Left ventricle myocardium superior (tissue), 1 donor: Measurements from ENCODE around the gene HPS1. TPM values are rescaled to one million over a fixed set of nuclear protein-coding genes. Genes with fewer than 3 reads are reported as not detected.

Experiments used
- ATAC-seq: fragments of 200-7000 bp; cut with Tn5 transposase; one replicate; pipeline ENCODE4 v1.9.1; 2020; ENCODE audit warnings: mild to moderate bottlenecking, moderate library complexity
- DNase-seq: peaks from one replicate; pipeline ENCODE4 v3.0.0-alpha.2; 2020
- intact Hi-C: fragments of 100-400 bp; cut with micrococcal nuclease; formaldehyde crosslinking; loops from one replicate; pipeline ENCODE4 v1.11.0; 2022
- long read RNA-seq: library from polyadenylated mRNA; unstranded; transcript quantifications from one replicate; pipeline ENCODE4 v2.0.0, GENCODE V29; 2021
- total RNA-seq: library from RNA; stranded (reverse); fragmentation: NEBNext Ultra II Directional; extraction: Animal tissue kit (Norgen Biotek cat#: 25700); gene quantifications from one replicate; pipeline ENCODE4 v1.2.1, GENCODE V29; 2021
- donor health status: DM: no; HTN: yes; CAD: no; lungs with severe emphysema.

Gene HPS1
- total RNA-seq: 28.9 TPM
- long read RNA-seq, transcript HPS1-207 (4 exons, 922 nt): major isoform, 7 of 50 reads
- long read RNA-seq, transcript HPS1-201 (20 exons, 3,703 nt): minor isoform, 5 of 50 reads
- long read RNA-seq, partial matches to known transcripts: 26 of 50 reads
- long read RNA-seq, other reads (novel, unspliced or antisense): 12 of 50 reads

DNA sequence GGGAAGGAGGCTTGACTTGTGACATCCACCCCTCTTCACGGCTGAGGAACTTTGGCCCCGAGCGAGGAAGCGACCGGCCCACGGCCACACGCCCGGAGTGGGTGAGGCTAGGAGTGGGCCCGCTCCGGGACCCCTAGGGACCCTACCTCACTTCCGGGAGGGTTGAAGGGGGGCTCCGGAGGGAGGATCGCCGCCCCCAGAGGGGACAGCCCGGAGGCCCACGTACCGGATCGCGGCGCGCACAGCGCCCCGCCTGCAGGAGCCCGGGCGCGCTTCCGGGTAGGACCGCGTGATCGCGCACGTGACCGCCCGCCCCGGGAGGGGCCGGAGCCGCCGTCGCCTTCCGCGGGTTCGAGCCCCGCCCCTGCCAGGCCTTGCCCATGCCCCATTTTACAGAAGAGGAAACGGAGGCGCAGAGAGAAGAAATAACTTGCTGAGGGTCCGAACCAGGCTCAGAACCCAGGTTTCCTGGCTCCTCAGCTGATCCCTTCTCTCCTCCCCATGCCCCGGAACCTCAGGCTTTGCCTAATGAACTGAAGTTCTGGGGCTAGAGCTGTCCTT, at the start of gene HPS1:
HPS1 (minus strand) TSS at position 275 of the 561 bp plus-strand sequence. CDS start 3,695 bp downstream, outside the sequence.
- intact Hi-C loops: no loop called here
- DNase-seq: peak; percentile 93
- ATAC-seq: peak; percentile 97

DNA sequence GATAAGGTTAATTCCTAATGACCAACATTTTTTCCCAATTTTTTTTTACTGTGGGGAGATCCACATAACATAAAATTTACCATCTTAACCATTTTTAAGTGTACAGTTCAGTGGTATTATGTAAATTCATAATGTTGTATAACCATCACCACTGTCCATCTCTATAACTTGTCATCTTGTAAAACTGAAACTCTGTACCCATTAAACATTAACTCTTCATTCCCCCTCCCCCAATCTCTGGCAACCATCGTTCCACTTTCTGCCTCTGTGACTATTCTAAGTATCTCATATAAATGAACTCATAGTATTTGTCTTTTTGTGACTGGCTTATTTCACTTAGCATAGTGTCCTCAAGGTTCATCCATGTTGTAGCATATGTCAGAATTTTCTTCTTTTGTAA, 46.0 kb upstream of the HPS1 start:
- ATAC-seq (no peak), DNase-seq (no peak)
- intact Hi-C loops: no loop called here

DNA sequence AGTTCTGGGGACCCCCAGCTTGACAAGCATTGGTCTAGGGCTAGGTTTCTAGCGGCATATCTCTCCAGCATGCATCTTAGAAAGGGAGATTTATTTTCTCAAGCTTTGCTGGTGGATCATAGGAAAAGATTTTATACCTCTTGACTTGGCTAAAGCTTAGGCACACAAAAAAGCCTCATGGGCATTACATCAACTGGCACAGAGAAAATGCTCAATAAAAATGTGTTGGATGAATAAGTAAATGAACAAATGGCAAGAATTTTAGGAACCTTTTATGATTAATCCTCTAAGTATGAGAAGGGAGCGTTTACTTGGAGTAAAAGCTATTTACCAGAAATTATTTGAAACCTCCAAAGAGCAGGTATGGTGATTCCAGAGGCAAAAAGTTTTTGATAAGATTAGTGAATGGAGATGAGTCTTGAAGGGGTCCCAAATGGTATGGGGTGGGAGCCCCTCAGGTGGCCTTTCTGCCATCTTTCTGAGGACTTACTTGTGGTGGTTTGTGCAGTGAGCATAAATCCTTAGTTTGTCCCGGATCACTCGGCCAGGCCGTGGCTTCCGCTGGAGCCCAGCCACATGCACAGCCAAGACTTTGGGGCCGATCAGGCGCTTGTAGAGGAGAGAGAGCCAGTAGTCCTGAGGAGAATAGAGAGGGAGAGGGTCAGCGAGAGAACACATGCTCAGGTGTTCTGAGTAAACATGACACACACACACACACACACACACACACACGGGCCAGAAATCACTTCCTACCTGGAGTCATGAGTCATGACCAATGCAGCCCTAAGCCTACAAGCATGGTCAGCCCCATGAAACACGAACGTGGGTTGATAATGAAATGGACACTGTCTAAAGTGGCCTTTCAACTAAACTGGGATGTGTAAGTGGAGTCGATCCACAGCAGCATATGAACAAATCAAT, 43.1 kb upstream of the HPS1 start:
- ATAC-seq: no peak
- no peak for DNase-seq
- intact Hi-C loops: no loop called here

DNA sequence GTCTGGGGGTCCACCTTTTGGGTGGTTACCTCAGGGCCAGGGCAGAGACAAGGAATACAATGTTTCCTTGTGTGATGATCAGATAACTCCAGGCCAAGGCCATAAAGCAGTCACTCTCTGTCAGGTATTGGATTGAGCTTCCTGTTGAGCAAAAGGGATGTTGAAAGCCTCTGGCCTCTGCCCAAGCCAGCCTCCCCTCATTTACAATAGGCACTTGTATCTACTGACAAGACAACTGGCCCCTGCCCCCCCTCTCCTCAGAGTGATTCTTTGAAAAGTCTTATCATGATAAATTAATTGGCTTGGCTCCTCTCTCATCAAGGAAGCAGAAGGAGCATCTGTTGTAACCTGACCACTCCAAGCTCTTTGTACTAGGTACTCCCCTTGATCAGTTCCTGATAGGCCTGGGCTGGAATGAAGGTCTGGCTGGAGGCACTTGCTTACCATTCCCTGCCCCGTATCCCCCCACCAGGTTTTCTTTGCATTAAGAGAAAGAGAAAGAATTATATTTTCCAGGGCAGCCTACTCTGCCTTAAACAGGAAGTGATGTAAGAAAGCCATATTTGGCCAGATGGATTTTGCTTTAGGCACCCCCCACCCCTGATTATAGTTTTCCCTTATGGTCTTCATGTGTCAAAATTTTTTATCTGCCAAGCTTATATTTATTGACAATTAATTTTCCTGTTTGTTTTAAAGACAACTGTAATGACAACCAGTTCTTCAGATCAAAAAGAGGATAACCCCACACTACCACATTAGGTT, 42.1 kb upstream of the HPS1 start:
- intact Hi-C loops: no loop called here
- no peak for ATAC-seq
- DNase-seq: no peak

DNA sequence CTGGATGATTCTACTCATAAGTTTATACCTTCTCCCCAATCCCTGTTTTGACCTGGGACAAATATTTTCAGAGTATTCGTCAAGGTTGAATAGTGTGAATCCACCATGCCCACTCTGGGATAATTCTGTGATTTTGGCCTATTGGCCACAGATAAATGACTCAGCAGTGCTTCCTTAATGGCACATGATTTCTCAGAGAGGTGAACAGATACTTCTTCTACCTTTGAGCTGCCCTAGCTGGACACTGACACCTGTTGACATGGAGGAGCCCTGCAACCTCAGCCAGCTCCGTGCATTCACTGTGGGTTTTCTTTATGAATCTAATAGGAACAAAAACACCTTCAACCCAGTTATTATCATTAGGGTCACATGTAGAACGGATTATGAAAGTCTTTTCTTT, 40.9 kb upstream of the HPS1 start:
- ATAC-seq (no peak), DNase-seq (no peak)
- intact Hi-C loops: no loop called here

DNA sequence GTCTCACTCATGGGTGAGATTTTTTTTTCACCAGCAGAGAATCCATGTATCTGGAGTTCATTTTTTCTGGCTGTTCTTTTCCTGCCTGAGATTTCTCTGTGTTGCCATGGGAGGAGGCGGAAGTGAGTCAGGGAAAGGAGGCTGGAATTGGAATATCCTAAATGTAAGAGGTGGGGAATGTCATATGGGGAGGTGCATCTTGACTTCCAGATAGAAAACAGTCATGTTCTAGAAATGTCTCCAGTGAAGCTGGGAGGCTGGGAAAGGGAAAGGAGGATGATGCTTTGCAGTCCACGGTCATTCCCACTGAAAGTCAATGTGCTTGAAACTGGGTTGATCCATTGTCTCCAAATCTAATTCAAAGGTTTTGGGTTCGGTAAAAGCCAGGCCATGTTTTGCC, 39.7 kb upstream of the HPS1 start:
- ATAC-seq (no peak), DNase-seq (no peak)
- intact Hi-C loops: no loop called here

DNA sequence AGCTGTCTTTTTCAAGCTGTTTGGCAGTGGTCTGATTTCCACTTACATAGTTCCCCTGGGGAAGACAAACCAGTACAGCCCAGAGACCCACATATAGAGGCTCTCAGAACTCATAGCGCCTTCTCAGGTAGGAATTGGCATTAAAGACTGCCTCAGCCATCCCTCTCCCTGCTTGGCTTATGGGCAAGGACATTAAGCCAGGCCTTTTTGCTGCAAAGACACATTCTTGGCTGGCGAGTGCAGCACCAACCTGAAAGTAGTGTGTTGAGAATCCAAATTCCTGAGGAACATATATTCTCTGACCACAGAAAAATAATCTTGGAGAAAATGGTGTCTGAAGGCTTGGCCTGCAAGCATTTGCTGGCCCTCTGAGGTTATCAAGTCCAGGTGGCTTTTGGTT, 39.2 kb upstream of the HPS1 start:
- intact Hi-C loops: no loop called here
- DNase-seq (no peak), ATAC-seq (no peak)

DNA sequence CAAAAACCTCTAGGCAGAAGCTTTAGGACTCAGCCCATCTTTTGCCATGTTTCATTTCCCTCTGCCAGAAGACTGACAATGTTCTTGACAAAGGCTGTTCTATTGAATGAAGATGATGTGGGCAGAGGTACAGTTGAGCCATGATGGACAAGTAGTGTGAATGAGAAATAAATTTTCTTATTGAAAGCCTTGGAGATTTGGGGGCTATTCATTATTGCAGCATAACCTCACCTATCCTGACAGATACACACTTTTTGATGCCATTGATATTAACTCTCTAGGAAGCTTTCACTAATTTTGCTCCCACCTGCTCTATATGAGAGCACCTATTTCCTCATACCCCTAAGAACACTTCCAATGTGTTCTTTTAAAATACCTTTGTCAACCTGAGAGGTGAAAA, 36.9 kb upstream of the HPS1 start:
- DNase-seq (no peak), ATAC-seq (no peak)
- intact Hi-C loops: no loop called here

DNA sequence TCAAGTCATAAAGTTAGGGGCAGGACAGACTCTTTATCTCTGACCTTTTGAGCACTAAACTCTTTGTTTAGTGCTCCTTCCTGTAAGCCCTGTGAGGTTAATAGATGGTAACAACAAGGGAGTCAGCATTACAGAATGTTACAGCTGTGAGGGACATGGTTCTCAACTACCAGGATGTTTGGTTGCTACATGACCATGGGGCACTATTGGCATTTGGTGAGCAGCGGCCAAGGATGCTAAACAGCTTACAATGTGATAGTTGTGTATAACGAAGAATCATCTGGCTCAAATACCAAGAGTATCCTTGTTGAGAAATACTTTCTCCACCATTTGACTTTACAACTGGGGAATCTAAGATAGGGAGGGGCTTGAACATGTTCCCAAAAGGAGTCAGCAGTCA, 35.4 kb upstream of the HPS1 start:
- intact Hi-C loops: no loop called here
- DNase-seq: no peak
- no peak for ATAC-seq

DNA sequence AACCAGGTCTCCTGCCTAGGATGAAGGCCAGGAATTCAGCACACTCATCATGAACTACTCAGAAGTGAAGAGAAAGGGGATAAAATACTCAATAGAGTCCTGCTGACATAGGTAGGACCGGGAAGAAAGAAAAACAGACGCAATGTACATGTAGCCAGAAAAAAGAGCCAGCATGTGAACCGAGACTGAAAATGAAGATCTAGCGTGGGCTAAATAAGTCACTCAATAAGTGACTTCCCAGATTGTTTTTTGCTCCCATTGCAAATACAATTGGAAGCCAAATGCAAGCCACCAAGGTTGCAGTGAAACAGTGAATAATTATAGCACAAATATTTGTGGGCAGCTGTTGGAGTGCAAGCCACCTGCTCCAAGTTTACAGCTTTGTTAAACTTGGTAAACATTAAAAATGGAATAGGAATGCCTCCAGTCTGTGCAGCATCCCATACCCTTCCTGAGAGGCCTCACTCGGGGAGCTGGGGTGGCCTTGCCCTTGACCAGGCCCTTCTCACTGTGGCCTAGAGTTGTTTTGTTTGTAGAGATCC, 34.7 kb upstream of the HPS1 start:
- no peak for ATAC-seq
- no peak for DNase-seq
- intact Hi-C loops: no loop called here

DNA sequence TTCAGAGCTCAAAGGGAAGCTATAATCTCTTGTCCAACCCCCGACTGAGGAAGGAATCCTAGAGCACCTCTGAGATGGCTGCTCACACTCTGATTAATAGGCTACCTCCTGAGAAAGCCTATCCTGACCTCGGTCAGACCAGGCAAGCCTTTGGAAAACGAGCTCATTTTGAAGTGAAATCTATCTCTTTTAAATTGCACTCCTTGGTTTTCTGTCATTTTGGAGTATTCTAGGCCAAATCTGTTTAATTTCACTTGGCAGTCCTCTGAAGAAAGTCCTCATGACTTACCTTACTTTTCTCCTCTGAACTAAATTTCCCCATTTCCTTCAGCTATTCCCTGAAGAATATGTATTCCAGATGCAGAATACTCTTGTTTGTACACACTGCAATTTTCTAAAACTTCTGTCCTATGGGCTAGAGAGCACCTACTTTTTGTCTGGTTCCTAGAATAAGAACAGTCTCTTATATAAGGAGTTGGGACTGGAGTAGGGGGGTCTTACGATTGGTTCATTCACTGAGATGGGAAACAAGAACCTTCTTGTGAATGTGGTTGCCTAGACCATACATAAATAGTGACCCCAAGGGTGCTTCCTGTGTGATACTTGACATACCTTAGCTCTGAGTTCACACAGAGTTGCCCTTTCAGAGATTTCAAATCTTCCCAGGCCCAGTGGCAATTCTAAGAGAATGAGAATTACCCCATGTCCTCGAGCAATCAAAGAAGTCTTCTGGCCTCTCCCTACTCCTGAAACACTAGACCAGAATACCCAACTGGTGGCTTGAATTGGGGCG, 31.9 kb upstream of the HPS1 start:
- DNase-seq: no peak
- ATAC-seq: no peak
- intact Hi-C loops: no loop called here

DNA sequence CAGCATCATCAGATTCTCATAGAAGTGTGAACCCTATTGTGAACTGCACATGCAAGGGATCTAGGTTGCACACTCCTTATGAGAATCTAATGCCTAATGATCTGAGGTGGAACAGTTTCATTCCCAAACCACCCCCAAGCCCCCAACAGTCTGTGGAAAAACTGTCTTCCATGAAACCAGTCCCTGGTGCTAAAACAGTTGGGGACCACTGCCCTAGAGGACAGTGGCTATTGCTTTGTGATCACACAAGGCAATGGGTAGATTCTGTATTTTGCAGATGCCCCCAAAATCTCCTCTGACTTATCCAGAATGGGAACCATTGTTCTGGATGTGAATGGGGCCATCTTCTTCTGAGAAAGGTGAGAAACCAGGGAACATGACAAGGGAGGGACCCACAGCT, 31.1 kb upstream of the HPS1 start:
- intact Hi-C loops: no loop called here
- ATAC-seq (no peak), DNase-seq (no peak)

DNA sequence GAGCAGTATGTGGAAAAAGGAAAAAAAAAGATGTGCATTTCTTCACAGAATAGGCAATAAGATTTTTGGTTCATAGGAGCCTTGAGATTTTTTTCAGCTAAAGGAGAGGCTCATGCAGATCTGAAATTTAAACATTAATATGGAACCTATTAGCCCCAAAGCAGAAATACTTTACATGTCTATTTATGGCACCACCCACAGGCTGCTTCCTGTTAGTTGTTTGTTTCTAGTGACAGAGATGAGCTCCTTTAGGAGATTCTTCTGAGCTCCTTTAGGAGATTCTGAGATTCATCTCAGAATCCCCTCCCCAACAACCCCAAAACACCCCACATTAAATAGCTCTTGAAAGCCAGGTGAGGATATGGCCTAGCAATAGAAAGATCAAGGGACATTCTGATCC, 27.9 kb upstream of the HPS1 start:
- intact Hi-C loops: loop anchor here (5.0 kb wide), 1 partner anchor 768 kb away; no protein-coding TSS in a partner anchor
- DNase-seq: no peak
- ATAC-seq: no peak

DNA sequence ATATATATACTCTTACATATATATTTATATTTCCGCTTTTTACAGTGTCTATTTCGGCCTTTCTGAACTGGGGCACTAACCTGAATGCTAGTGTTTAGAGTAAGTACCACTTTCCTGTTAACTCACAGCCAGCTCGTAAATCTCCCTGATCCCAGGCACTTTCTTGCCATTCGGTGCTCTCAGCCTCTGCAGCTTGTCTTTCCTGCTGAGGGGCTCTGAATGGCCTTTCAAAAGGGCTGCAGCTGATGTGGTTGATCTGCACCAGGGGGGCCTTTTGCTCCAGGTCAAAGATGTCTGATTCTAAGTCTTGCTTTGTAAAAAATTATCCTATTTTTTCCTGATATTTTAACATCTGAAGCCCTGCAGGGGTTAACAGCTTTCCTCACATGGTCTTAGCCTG, 25.5 kb upstream of the HPS1 start:
- DNase-seq (no peak), ATAC-seq (no peak)
- intact Hi-C loops: loop anchor here (5.0 kb wide), 1 partner anchor 770 kb away; no protein-coding TSS in a partner anchor

DNA sequence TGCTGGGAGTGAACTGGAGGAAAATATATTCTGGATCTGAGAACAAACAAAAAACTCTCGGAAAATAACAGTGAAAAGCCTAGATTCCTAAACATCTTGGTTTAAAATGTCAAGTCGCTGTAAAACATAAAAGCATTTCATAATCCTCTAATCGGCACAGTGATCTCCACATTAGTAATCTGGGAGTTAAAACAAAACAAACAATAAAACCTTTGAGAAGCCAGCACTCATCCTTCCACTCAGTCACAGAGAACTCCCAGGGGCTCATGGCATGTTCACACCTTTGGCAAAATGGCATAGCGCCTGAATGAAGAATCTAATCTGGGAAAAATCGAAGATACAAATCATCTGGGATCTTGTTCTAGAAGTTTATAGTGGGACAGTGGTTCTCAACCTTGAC, 24.1 kb upstream of the HPS1 start:
- intact Hi-C loops: loop anchor here (5.0 kb wide), 1 partner anchor 771 kb away; no protein-coding TSS in a partner anchor
- DNase-seq (no peak), ATAC-seq (no peak)

DNA sequence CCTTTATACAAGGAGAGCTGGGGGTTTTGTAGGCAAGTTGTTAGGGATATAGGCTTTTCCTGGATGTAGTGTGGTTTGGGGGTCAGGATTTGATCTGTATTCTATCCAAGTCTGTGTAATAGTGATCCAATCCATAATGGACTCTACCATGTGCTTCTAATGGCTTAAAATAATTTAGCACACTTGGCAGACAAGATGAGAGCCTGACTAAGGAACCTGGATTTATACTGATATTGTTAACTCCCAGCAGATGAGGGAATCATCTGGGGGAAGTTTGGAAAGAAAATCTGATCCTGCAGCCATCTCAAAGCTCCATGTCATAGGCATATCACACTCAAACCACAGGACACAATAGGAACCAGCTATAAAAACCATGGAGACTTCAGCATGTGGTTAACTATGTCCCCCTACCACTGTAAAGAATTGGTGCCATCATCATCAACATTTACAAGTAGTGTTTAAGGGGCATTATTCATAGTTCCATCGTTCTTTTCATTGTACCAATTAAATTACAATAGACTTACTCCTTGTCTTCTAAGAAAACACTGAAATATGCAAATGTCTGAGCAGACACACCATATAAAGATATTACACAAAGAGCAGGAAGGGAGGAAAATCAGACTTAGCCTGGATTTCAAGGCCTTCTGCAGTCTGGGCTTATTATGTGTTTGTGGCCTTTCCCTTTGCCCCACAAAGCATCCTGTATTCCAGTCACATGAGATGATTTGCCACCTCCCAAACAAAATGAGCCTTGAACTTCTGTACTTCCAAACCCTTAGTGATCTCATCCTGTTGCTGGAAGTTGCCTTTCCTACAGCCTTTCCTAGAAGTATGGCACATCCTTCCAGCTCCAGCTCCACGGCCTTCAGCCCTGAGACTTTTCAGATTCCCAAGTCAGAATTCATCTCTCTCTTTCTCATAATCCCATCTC, 22.5 kb upstream of the HPS1 start:
- DNase-seq: no peak
- ATAC-seq: no peak
- intact Hi-C loops: loop anchor here (10.0 kb wide), 1 partner anchor 196 kb away; no protein-coding TSS in a partner anchor

DNA sequence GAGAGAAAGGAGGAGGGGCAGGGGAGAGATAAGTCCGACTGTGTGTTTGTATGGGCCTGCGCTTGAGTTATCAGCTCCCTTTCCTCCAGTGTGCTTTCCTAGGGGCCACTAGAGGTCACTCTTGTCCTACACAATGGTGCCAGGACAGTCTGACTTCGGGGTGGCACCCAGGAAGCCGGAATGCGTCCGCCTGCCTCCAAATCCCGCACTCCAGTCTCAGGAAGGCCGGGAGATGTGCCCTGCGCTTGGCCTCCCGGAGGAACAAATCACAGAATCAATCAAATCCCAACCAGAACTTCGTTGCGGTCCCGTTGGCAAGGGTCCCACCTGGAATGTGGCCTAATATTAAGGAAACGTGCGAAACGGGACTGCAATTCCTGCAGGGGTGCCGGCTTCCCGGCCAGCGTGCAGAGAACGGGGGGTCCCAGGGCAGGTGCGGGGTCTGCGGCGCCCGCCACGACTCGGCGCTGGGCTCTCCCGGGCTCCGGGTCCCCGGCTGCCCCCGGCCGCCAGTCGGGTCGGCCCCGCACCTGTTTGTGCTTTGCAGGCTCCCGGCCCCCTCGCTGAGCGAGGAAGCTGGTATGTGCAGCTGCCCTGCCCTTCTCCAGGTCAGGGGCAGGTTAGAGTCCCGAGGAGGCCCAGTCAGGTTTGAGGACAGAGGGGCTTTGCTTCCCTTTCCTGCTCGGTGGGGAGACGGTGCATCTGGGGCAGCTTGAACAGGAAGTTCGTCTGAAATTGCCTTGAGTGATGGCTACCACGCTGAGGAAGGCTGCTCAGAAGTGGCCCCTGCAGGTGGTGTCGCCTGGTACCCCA, 21.0 kb upstream of the HPS1 start:
- ATAC-seq: peak; percentile 94
- intact Hi-C loops: loop anchor here (10.0 kb wide), 1 partner anchor 197 kb away; no protein-coding TSS in a partner anchor

More for the DNA sequence above, 21.0 kb upstream of the HPS1 start:
- DNase-seq: peak; percentile 77
